Lower leg skin (tissue), 3 donors: Measurements from ENCODE around the gene ASPSCR1.

Experiments
- CTCF ChIP-seq, 3 donors: fragments of 450-650 bp; IDR thresholded peaks; one replicate each; pipeline ENCODE4 v1.5.1; 2016; ENCODE audit warnings: antibody characterized with exemption in 3 of 3, mild to moderate bottlenecking in 3 of 3, moderate library complexity in 2 of 3
- POLR2A ChIP-seq, 2 donors: fragments of 450-650 bp; IDR thresholded peaks; one replicate each; pipeline ENCODE4 v1.6.1; 2016 to 2017; ENCODE audit warnings: antibody characterized with exemption in 2 of 2, mild to moderate bottlenecking in 1 of 2, moderate library complexity in 1 of 2

- no peak for TF ChIP-seq CTCF (IDR thresholded peaks at IDR 0.05)
- no peak for TF ChIP-seq POLR2A (IDR thresholded peaks at IDR 0.05)
These were observed 9.1 kb upstream of the ASPSCR1 start for GRCh38 chr17:81968396-81968745.
